Non-pigmented ciliary epithelial cell (primary cell): Measurements from ENCODE around the gene MEIS2.

Source experiments
- DNase-seq: peaks from one replicate; pipeline ENCODE4 v3.0.0-alpha.2; 2010; ENCODE audit warnings: low read depth

The MEIS2 gene

DNA sequence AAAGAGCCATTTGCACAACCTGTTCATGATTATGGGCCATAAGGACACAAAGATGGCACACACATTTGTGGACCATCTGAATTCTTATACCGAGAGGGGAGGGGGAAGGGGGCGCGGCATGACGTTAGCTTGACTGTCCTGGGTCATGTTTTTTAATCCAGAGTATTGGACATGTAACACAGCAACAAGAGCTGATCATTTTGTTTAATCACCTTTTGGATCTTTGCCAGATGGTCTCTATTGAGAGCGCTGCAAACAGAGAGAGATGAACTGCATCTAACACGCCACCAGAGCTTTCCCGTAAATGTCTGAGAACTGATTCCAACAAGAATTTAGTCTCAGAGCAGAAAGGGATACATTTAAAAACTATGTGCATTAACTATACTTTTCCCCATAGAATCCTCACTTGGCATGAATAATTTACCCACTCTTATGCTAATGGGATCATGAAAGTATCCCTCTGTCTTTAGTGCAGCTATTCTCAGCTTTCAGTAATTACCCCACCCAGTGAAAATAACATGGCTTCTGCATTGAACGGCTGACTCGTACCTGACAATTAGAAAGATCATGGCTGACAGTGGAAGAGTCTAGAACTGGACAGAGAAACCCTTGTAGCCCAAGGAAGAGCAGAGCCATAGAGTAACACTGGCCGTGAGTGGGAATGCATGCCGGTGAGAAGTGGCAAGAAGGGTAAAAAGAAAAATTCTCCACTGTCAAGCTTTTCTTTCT is 22.6 kb downstream of the MEIS2 start:
- DNase-seq = no peak

DNA sequence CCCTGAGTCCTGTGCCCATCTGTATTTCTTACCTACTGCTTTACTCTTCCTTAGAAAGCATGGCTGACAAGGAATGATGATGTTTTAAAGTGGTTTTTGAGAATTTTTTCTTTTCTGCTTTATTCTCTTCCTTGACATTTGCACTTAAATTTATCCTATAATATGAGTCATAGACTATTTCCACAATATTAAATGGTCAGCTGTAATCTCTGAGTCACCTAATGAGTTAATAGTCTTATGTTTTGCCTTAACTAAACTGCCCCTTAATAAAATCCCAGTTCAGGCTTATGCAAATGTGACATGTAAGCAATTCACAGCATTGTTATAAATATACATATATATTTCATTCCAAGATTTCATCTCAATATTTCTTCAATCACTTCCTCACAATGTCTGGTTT is 23.8 kb downstream of the MEIS2 start:
- DNase-seq = no peak

DNA sequence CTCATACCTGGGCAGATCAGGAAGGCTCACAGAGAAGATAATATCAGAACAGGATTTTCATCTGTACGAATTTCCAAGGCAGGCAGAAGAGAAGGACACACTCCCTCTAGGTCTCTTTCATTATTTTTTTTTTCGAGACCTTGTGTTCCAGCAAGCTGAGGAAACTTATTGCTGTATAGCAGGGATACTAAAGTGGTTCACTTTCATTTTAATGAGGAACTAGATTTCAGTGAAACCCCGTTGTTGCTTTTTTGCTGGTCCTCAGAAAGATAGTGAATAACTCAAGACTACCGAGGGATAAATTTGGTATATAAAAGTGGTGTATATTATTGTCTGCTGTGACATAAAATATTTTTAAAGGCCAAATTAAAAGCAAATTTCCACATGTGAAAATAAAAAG is 24.6 kb downstream of the MEIS2 start:
- no peak for DNase-seq

DNA sequence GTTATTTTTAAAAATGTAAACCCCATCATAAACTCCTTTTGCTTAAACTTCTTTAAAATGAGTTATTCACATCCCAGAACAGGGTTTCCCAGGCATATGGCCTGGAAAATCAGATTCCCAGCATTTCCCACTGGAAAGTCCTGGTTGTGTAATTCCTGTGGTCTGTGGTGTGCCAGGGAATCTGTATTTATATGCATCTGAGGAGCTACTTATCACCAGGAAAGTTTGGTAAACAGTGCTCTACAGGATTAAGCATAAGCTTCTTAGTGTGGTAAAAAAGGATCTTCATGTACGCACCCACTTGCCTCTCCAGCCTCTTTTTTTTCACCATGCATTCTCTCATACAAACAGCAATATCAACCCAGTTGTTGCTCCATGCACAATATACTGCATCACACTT is 28.2 kb downstream of the MEIS2 start:
- no peak for DNase-seq

DNA sequence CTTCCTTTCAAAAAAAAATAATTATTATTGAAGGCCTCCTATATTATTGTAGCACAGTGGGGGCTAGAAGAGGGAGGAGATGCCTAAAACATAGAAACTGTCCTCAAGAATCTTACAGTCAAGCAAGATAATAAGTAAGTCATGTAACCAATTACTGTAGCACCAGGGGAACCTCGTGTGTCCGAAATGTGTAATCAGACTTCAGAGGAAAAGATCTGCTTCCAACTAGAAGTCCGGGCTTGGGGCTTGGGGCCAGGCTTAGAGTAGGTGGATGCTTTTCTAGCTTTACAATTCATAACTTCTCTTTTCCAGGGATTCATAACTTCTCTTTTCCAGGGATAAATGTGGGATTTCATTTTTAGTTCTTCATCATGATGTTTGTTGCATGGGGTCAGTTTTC is 29.2 kb downstream of the MEIS2 start:
- DNase-seq = no peak

DNA sequence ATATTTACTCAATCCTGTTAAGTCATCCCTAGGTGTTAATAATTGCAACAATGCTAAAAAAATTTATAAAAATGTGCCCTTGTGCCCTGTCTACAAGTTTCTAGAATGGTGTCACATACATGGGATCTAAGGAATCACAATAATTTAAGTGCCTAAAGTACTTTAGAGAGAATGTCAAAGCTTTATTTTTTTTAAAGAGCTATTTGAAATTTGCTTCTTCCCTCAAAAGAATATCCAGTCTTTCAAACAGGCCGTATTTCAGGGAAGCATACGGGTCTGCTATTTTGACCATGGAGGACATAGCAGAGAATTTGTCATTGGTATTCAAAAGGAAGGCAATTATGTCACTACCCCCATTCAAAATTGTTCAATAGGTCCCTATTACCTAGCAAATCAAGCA is 29.7 kb downstream of the MEIS2 start:
- no peak for DNase-seq

DNA sequence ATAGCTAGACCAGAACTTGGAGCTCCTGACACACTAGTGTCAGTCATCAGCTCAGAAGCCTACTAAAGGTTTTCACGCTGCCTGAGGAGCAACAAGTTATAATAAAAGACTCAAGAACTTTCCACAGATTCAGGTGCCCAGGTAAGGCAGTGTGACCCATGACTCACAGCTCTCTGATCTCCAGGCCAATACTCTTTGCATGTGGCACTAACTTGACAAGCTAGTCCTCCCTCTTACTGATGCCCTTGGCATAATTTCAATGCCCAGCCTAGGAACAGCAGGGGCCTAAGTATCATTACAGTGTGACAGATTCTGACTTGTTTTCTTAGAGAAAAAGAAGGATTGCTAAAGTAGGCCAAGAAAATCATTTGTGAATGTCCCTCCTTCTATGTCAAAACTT is 38.4 kb downstream of the MEIS2 start:
- DNase-seq = no peak

DNA sequence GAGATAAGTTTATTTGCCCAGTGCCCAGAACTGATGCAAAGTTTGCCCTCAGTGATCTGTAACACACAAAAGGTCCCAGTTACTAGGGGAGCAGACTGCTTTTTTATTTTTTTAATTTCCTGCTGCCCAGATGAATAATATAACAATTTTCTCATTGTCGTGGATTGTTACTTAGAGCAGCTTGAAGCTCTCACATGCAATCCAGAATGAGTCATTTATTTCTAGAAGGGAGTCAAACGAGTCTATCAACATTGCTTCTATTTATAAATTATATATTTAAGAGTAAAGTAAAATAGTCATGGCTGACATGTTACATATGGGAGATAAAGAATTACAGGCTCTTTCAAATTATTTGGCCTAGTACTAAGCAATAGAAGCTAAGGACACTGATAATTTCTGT is 41.3 kb downstream of the MEIS2 start:
- DNase-seq = peak; percentile 61

DNA sequence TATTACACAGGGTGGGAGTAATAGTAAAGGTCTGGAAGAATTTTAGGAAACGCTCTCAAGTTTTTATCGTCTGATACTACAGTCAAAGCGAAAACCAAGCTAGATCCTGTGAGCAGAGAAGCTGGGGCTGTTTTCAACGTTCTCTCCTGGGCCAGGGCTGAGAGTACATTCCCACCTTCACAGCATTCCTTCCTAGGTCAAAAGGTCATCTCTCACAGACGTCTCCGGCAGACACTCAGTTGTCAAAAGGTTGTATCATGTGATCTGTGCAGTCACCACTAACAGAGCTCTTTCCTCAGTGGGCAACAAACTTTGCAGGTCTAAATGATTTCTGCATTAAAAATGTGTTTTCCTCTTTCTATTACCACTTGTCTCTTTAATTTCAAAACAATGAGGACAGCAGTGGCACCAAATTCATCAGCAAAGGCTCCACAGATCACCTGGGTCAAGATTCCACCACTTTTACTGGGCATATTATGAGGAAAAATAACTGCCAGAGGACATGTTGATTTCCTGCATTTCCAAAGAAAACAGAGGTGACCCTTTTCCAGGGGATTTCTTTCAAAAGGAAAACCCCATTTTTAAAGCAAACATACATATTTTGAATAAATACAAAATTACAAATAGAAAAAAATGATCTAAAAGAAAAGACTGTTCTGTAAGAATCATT is 41.9 kb downstream of the MEIS2 start:
- no peak for DNase-seq

DNA sequence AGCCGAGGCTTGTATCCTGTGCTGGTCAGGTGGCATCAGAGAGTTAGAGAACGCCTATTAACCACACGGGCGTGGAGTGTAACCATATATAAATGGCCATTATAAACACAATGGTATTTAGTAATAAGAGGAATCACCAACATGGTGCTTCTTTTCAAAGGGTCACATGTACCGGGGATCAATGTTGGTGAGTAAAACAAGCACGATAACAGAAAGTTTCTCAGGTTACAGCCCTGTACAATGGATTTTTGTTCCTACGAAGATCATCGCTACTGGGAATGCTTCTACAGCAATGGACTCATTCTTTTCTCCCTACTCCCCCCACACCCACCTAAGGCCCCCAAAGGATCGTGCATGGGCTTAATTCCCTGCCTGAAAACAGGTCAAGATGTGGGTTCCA is 42.5 kb downstream of the MEIS2 start:
- DNase-seq = no peak

DNA sequence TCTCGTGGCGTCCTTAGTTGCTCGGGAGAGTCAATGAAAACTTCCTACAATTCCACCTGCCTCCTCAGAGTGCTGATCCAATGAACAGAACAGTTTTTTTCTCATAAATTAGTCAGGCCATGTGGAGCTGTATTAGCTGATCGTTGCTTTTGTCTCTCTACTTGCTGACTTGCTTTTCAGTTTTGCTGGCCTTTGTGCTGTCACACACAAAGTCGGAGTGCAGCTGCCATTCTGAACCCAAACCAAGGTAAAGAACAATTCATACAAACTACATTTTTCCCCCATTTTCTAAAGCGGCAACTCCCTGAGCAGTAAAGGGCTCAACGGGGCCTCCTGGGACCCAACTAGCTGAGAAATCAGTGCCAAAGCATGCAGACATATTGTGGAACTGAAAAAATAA is 43.1 kb downstream of the MEIS2 start:
- no peak for DNase-seq

DNA sequence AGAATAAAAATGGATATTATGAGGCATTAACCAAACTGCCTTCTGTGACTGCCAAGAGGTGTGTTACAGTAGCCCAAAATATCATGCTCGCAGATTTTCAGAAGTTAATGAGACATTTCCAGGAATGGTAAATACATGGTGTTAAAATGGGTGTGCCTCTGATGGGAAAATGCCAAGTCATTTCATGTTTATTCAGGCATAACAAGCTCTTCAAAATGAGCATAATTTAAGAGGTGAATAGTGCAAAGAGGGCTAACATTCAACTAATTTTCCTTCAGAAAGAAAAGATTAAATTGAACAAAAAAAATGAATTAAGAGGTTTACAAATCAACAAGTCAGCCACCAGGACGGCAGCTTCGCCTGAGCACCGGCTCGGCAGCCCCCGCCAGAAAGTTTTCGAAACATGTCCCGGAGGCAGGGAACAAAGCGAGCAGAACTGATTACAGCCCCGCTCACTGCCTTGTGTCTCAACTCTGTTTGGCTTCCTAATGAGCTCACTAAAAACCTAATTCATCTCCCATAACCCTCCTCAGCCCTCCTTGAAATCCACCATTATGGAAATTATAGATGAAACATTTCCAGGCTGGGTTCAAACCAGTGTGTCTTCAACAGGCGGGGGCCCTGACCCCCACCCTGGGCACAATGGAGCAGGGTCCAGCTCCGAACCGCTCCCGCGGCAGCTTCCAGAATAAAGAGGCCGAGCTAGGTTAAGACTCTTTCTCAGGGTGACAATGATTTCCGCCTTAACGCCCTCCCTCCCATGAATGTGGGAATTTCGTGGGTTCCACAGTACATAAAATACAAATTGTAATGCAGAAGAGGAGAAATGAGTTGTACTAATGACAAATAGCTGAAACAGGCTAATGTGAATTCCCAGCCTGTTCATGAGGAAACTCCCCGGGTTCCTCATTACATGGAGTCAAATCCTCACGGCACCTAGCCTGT is 43.9 kb downstream of the MEIS2 start:
- DNase-seq = no peak

DNA sequence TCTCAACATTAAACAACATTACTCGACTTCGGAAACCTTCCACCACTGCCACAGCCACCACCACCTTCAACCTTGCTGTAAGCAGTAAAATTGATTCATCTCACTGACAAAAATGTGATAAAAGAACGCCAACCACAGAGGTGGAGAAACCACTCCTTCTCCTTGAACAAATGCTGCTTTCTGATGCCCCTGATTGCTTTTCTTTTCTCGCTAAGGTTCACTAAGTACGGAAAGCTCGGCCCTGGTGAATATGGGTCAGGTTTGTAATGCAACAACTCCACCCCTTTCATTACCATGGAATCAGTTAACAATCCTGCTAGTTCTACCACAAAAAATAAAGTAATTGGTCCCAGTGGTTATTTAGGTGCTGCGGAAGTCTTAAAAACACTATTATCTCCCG is 44.9 kb downstream of the MEIS2 start:
- DNase-seq = no peak

DNA sequence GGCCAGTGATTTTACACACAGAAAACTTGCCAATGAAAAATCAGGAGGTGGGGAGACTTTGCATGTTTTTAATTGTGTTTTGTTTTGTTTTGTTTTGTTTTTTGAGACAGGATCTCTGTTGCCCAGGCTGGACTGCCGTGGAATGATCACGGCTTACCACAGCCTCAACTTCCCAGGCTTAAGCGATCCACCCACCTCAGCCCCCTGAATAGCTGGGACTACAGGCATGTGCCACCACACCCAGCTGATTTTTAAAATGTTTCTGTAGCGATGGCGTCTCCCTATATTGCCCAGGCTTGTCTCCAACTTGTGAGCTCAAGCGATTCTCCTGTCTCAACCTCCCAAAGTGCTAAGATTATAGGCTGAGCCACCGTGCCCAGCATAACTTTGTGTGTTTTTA is 46.0 kb downstream of the MEIS2 start:
- no peak for DNase-seq

DNA sequence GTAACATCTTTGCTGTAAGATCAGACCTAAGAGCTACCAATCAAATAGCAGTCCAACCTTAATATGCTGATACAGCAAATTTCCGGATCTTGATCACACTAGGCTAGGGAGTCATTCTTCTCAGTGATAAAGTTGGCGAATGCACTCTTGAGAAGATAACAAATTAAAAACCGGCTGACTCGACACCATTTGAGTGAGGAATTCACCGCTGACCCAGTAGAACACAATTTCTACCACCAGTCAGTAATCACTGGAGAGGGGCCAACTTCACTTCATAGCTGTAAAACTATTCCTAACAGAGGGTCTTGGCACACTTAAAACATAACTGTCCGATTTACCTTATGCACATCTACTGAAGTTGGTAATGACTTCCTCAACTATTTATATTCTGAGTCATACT is 47.2 kb downstream of the MEIS2 start:
- DNase-seq = no peak

DNA sequence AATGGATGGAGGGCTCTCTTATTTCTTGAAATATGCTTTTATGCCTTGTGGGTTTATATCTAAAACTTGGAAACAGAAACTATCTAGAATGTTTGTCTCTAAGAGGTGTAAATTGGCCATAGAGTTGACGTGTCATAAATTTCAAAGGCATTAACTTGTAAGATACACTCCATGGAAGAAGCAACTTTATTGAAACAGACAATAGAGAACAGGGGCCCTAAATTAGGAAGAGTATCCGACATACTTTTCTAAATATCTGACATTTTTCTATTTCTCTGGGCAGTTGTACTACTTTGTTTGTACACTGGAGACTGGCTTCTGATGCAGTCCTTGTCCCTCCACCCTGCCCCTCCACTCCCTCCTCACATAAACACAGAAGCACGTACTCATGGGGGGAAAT is 50.0 kb downstream of the MEIS2 start:
- no peak for DNase-seq

DNA sequence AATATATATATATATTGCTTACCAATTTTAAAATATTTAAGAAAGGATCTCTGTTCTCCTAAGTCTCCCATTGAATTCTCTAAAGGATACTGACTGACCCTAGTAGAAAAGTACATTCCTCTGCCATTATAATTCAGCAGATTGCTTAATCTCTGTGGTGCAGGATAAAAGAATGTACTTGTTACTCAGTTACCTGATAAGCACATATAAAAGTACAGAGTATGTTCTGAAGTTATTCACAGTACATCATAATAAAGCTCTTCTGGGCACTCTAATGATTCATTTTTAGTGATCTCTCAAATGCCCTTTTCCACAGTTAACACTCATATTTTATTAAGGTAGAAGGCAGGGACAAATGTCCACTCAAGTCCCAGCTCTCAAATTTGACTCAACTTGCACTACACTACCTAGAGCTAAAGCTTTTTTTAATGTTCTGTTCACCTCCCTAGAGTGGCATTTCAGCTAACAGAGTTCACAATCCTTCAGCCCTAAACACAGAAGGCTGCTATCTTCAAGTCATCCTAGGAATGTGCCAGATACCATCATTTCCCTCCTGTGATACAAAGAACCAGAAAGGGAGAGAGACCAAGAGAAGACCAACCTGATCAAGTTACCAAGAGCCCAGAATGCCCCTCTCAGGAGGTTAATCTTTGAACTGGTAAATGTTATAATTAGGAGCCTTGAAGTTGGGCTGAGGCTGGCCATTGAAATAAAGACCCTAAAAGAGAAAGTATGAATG is 53.3 kb downstream of the MEIS2 start:
- DNase-seq = peak; percentile 53

DNA sequence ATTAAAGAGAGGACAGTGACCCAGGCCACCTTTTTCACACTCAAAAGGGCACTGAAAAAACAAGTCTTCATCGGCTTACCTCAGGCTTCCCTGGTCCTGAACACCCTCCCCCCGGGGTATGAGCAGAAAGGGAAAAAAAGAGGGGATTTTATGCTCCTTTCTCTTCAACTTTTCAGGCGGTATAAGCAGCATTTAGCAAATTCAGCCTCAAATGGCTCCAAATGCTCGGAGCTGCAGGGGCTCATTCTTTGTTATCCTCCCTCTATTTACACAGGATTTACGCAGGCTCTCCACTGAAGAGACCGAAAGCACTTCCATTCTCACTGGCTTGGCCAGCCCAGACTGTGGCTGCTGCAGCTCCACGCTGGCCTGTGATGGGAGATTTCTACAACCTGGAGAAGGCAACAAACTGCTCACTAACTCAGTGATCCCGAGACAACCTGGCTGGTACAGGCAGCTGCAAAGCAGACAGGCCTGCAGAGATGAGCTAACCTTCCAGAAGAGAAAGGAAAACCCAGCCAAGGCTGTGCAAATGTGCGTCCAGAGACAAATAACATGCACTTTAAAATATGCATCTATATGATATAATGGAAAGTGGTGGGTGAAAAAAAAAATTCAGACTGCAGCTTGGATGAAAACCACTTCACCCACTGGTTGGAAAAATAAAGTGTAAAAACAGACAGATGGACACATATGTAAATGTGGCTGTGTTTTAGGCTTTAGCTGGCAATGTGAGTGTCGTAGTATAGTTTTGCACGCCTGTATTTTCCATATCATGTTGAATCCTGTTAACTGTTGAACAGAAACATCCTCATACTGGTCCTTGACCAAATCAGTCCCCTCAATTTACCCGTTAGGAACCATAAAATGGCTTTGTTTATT is 54.2 kb downstream of the MEIS2 start:
- no peak for DNase-seq

DNA sequence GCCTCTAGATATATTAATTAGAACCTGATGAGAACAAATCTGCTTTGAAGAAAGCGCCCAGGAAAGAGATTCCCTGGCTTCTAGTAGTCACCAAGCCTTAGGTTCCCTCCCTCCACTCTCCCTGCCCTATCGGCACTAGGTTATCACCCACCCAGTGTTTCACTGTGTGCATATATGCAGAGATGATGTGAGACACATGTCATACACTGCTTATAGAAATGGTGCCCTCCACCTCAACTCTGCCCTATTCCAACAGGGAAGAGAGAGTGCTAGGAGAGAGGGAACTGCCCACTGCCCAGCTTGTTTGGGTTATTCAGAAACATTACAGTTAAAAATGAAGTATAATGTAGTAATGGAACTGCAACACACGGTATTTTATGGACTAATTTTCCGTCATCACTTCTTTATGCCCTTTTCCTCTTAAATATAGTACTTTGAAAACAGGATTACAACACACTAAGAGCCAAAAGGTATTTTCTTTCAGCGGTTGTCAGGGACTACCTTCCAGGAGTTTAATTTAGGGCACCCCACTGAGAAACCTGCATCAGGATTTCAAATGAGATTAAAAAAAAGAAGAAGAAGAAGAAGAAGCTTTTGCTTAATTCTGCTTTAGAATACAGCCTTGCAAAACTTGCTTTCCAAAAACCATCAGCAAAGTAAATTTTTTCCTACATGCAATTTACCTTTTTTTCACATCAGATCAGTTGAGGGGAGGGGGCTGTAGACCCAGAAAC is 55.3 kb downstream of the MEIS2 start:
- DNase-seq = no peak

DNA sequence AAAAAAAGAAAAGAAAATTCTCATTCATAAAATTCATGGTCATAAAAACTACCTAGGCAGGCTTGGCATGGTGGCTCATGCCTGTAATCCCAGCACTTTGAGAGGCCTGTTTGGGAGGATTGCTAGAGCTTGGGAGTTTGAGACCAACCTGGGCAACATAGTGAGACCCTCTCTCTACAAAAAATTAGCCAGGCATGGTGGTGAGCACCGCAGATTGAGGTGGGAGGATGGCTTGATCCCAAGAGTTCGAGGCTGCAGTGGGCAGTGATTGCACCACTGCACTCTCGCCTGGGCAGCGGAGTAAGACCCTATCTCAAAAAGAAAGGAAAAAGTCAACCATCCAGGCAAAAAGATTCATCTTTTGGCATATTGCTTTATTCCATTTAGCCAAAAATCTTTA is 58.5 kb downstream of the MEIS2 start:
- DNase-seq = no peak

DNA sequence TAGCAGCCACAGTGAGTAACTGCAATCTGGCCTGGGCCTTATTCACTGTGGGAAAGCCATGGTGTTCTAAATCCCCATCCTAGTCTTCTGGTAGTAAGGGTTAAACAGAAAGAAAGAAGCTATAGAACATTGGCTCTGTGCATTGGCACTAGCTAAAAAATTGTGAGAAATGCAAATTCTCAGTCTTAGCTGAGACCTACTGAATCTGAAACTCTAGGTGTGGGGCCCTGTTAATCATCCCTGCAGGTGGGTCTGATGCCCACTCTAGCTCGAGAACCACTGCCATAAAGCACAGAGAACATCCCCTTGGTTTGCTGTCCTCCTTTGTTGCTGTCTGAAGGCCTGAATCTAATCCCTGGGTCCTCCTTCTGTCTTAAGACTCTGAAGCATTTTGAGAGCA is 59.3 kb downstream of the MEIS2 start:
- no peak for DNase-seq
